B cell (primary cell): ENCODE data around the gene SLC7A6OS. TPM values are rescaled to one million over a fixed set of nuclear protein-coding genes. Genes with fewer than 3 reads are reported as not detected.

Experiments
- ATAC-seq: fragments of 200-7000 bp; cut with Tn5 transposase; one replicate; pipeline ENCODE4 v1.10.0; 2021; ENCODE audit warnings: low read depth, mild to moderate bottlenecking, moderate number of reproducible peaks, moderate library complexity
- CTCF ChIA-PET: fragments of 350-600 bp; sonication (Branson Sonifier 250); formaldehyde crosslinking; loops from one replicate; lab custom pipeline; 2021; ENCODE audit warnings: antibody characterized with exemption, inconsistent platforms; lab: Charles Lee
- POLR2A ChIA-PET: fragments of 350-600 bp; sonication (Branson Sonifier 250); formaldehyde crosslinking; loops from one replicate; lab custom pipeline; 2021; ENCODE audit warnings: antibody characterized with exemption; lab: Charles Lee
- DNase-seq: peaks from one replicate; pipeline ENCODE4 v3.0.0; 2013
- H2AFZ ChIP-seq: 2 replicates; pipeline ENCODE4 v1.6.1; 2012; ENCODE audit warnings: mild to moderate bottlenecking, low read depth, low read length; ENCODE audit not compliant: insufficient read depth, poor library complexity, severe bottlenecking
- H3K27ac ChIP-seq, 2 donors: 1 replicate in 1 of 2; 2 replicates in 1 of 2; pipeline ENCODE4 v1.5.1; 2012 to 2013; ENCODE audit warnings: low read length in 2 of 2, mild to moderate bottlenecking in 2 of 2, moderate library complexity in 1 of 2
- H3K27me3 ChIP-seq, 4 experiments: fragments of 200-600 bp in 1 of 4; sonication (generic) in 1 of 4; replicated peaks in 1 of 4; 1 replicate in 2 of 4; 2 replicates in 2 of 4; pipeline versions ENCODE4 v1.6.1 to v1.7.0; 2013 to 2016; ENCODE audit warnings: low read length in 3 of 4, mild to moderate bottlenecking in 2 of 4, mixed read lengths in 1 of 4, moderate library complexity in 1 of 4; ENCODE audit not compliant: insufficient read depth in 4 of 4, control insufficient read depth in 3 of 4; ENCODE audit errors: control extremely low read depth in 1 of 4
- H3K36me3 ChIP-seq, 2 experiments: replicated peaks in 1 of 2; 1 replicate in 1 of 2; 2 replicates in 1 of 2; pipeline versions ENCODE4 v1.6.1 to v1.7.1; 2013; ENCODE audit warnings: low read length in 1 of 2; ENCODE audit not compliant: insufficient read depth in 2 of 2, control insufficient read depth in 1 of 2; ENCODE audit errors: control extremely low read depth in 1 of 2, extremely low read depth in 1 of 2
- H3K4me1 ChIP-seq, 2 donors: fragments of 200-600 bp in 1 of 2; sonication (generic) in 1 of 2; 1 replicate in 1 of 2; 2 replicates in 1 of 2; pipeline versions ENCODE4 v1.5.1 to v1.6.1; 2013 to 2017; ENCODE audit warnings: low read length in 2 of 2; ENCODE audit not compliant: control insufficient read depth in 2 of 2, insufficient read depth in 2 of 2
- H3K4me2 ChIP-seq: replicated peaks from 2 replicates; pipeline ENCODE3; 2012; ENCODE audit warnings: mild to moderate bottlenecking, low read depth, low read length; ENCODE audit not compliant: poor library complexity, severe bottlenecking
- H3K4me3 ChIP-seq, 5 experiments: fragments of 200-600 bp in 1 of 5; sonication (generic) in 1 of 5; 1 replicate in 3 of 5; 2 replicates in 2 of 5; pipeline versions ENCODE4 v1.5.1 to v1.7.0; 2011 to 2016; ENCODE audit warnings: low read length in 4 of 5, mild to moderate bottlenecking in 4 of 5, low read depth in 2 of 5, control low read depth in 1 of 5, moderate library complexity in 1 of 5; ENCODE audit not compliant: insufficient read depth in 1 of 5; ENCODE audit errors: control extremely low read depth in 1 of 5, extremely low read depth in 1 of 5
- H3K79me2 ChIP-seq: fragments of 200-600 bp; sonication (generic); one replicate; pipeline ENCODE4 v1.6.0; 2016; ENCODE audit warnings: low read length; ENCODE audit not compliant: control insufficient read depth, insufficient read depth
- H3K9ac ChIP-seq: fragments of 200-600 bp; sonication (generic); 2 replicates; pipeline ENCODE4 v1.6.1; 2017; ENCODE audit warnings: mild to moderate bottlenecking, low read length, moderate library complexity
- H3K9me3 ChIP-seq, 3 donors: one replicate each; pipeline versions ENCODE4 v1.6.1 to v1.7.1; 2013; ENCODE audit warnings: low read length in 2 of 3; ENCODE audit not compliant: control insufficient read depth in 2 of 3, insufficient read depth in 1 of 3; ENCODE audit errors: control extremely low read depth in 1 of 3
- H4K20me1 ChIP-seq: 2 replicates; pipeline ENCODE4 v1.6.0; 2012; ENCODE audit warnings: mild to moderate bottlenecking, low read length; ENCODE audit not compliant: insufficient read depth, control insufficient read depth, poor library complexity, severe bottlenecking
- H3K27ac Mint-ChIP-seq: one replicate; pipeline ENCODE4 v1.8.0; 2021; ENCODE audit warnings: mixed read lengths
- H3K27me3 Mint-ChIP-seq: one replicate; pipeline ENCODE4 v1.8.0; 2021; ENCODE audit warnings: mixed read lengths
- H3K4me1 Mint-ChIP-seq: one replicate; pipeline ENCODE4 v1.8.0; 2021; ENCODE audit warnings: mixed read lengths
- H3K4me3 Mint-ChIP-seq: one replicate; pipeline ENCODE4 v1.8.0; 2021; ENCODE audit warnings: mixed read lengths
- H3K9me3 Mint-ChIP-seq: one replicate; pipeline ENCODE4 v1.8.0; 2022; ENCODE audit warnings: mixed read lengths; ENCODE audit not compliant: insufficient read depth
- CTCF ChIP-seq: fragments of 200-600 bp; IDR thresholded peaks from one replicate; pipeline ENCODE4 v1.8.0; 2022; ENCODE audit warnings: antibody characterized with exemption, mild to moderate bottlenecking
- EZH2 ChIP-seq: IDR thresholded peaks from 2 replicates; pipeline ENCODE4 v1.6.1; 2012; ENCODE audit warnings: borderline replicate concordance, low read depth, mild to moderate bottlenecking, moderate library complexity, low read length; ENCODE audit not compliant: insufficient read depth, poor library complexity, severe bottlenecking
- WGBS: methylation state at CpG from one replicate; pipeline ENCODE4 v1.1.5; 2013; ENCODE audit warnings: missing lambda C conversion rate; ENCODE audit not compliant: insufficient coverage; 5-methylcytosine and 5-hydroxymethylcytosine counted together
- intact Hi-C: fragments of 100-400 bp; cut with micrococcal nuclease; formaldehyde crosslinking; loops from one replicate; pipeline ENCODE4 v1.10.0; 2022
- polyA plus RNA-seq: library from polyadenylated mRNA; depleted of rRNA; stranded (reverse); fragments of >200 nt; gene quantifications from 2 replicates; pipeline ENCODE4 v1.2.3, GENCODE V29; 2012
- total RNA-seq, 2 donors: library from RNA; stranded (reverse); fragments of 120-200 nt in 1 of 2; gene quantifications; 1 replicate in 1 of 2; 2 replicates in 1 of 2; pipeline versions ENCODE4 v1.2.3 to v1.2.4, GENCODE V29; 2013 to 2022

Gene SLC7A6OS
- total and polyA plus RNA-seq, 2 donors (not counting 1 experiment from before 2014, with no cell fraction given) = 9.9 to 54.1 TPM

- no peak overlapping the region for H3K27ac Mint-ChIP-seq
Observed at GRCh38 chr16:68298907-68299561, 11.7 kb downstream of the SLC7A6OS start.

More at GRCh38 chr16:68298907-68299561, 11.7 kb downstream of the SLC7A6OS start:
- H3K9me3 ChIP-seq = no peaks in the 10 kb centered on the region
- H3K4me1 ChIP-seq = no peaks in the 10 kb centered on the region
- no peaks in the 10 kb centered on the region for H3K27me3 ChIP-seq
- DNase-seq (no peak), ATAC-seq (no peak)
- H3K4me3 ChIP-seq = no peak overlapping the region
- 98% methylated on average over 4 of the region's 5 CpGs for WGBS
- ChIA-PET POLR2A (interaction anchor here (0.6 kb wide), 1 partner anchor 451 kb away, joined by 4 read pairs; no protein-coding TSS in a partner anchor), CTCF (interaction anchor here (1.3 to 2.4 kb wide), 4 partner anchors 9 to 37 kb away, joined by 4 to 11 read pairs (median 6); partner anchors contain the start of gene SLC7A6)
- intact Hi-C loops = no loop called here
- Mint-ChIP-seq H3K9me3 (no peaks in the 10 kb centered on the region), H3K4me1 (no peaks in the 10 kb centered on the region), H3K4me3 (no peak overlapping the region), H3K27me3 (no peaks in the 10 kb centered on the region)
- no peak overlapping the region for H2AFZ ChIP-seq
- TF ChIP-seq CTCF = no peak
- TF ChIP-seq EZH2 = no peak
- peaks cover 23% of the 10 kb centered on the region for H4K20me1 ChIP-seq
- no peak overlapping the region for H3K9ac ChIP-seq
- H3K36me3 ChIP-seq = peaks cover 0 to 96% of the 10 kb centered on the region in 2 experiments
- no peak overlapping the region for H3K27ac ChIP-seq
- H3K4me2 ChIP-seq = no peak overlapping the region
- peaks cover 14% of the 10 kb centered on the region for H3K79me2 ChIP-seq
